Activated CD4-positive, CD25-positive, alpha-beta regulatory T cell (primary cell): ENCODE measurements around the gene PIGV.
A peak's percentile ranks its signal among the peaks of the same experiment; 100 is the strongest.
"Not testable (repeated sequence)": the region's sequence is repeated elsewhere in the genome, so short reads cannot be mapped to it uniquely, and the experiment has no call there.

Experiments
- DNase-seq, 4 experiments: peaks; one replicate each; lab custom pipeline; 2025; lab: John Stamatoyannopoulos, UW

The PIGV gene

GRCh38 chr1:26794391-26794790 lies 6.6 kb downstream of the PIGV start:
- no peak for DNase-seq

GRCh38 chr1:26797627-26798026 lies 9.9 kb downstream of the PIGV start:
- no peak for DNase-seq

- no peak for DNase-seq
These were observed 11.9 kb downstream of the PIGV start for GRCh38 chr1:26799479-26800142.

GRCh38 chr1:26803932-26804331 lies 16.2 kb downstream of the PIGV start:
- not testable (repeated sequence) for DNase-seq

GRCh38 chr1:26810105-26810504 lies 22.4 kb downstream of the PIGV start:
- DNase-seq = peak; percentile 33 to 58 (median 48)

GRCh38 chr1:26811057-26811456 lies 23.3 kb downstream of the PIGV start:
- no peak for DNase-seq

- no peak for DNase-seq
These were observed 24.0 kb downstream of the PIGV start for GRCh38 chr1:26811708-26812107.

- DNase-seq = no peak
These were observed 26.6 kb downstream of the PIGV start for GRCh38 chr1:26814377-26814776.

GRCh38 chr1:26814893-26815292 lies 27.1 kb downstream of the PIGV start:
- DNase-seq = no peak

GRCh38 chr1:26820784-26821269 lies 33.1 kb downstream of the PIGV start:
- DNase-seq = no peak

- DNase-seq = no peak
These were observed 35.1 kb downstream of the PIGV start for GRCh38 chr1:26822737-26823395.

GRCh38 chr1:26824731-26825130 lies 37.0 kb downstream of the PIGV start:
- no peak for DNase-seq

- DNase-seq = peak; percentile 34 to 66 (median 54)
These were observed 38.7 kb downstream of the PIGV start, which contains the start of gene ZDHHC18 for GRCh38 chr1:26826261-26827105. TSS of gene ZDHHC18 (plus strand) at chr1:26826688. CDS start at chr1:26826805, 117 bp downstream.

- DNase-seq = no peak
These were observed 39.4 kb downstream of the PIGV start for GRCh38 chr1:26827106-26827604.

GRCh38 chr1:26827663-26828062 lies 39.9 kb downstream of the PIGV start:
- no peak for DNase-seq

GRCh38 chr1:26828411-26828991 lies 40.8 kb downstream of the PIGV start:
- DNase-seq = no peak

- no peak for DNase-seq
These were observed 41.6 kb downstream of the PIGV start for GRCh38 chr1:26829184-26829911.

- no peak for DNase-seq
These were observed 43.3 kb downstream of the PIGV start for GRCh38 chr1:26831059-26831458.

GRCh38 chr1:26831546-26832248 lies 43.9 kb downstream of the PIGV start:
- DNase-seq = no peak

GRCh38 chr1:26832249-26832960 lies 44.7 kb downstream of the PIGV start:
- no peak for DNase-seq
